Loucy (cell line): ENCODE measurements around the gene GPR156.

Experiments
- H2AFZ ChIP-seq: fragments of 200-600 bp; sonication (generic); 2 replicates; pipeline ENCODE4 v1.6.0; 2016; ENCODE audit warnings: antibody characterized with exemption, mild to moderate bottlenecking, low read length, moderate library complexity
- H3F3A ChIP-seq: fragments of 200-600 bp; 2 replicates; pipeline ENCODE4 v1.6.0; 2016; ENCODE audit warnings: antibody characterized with exemption, low read depth, mild to moderate bottlenecking
- H3K27me3 ChIP-seq: fragments of 200-600 bp; sonication (generic); 2 replicates; pipeline ENCODE4 v1.6.1; 2014; ENCODE audit warnings: low read length, mild to moderate bottlenecking; ENCODE audit not compliant: insufficient read depth, poor library complexity, severe bottlenecking
- H3K36me3 ChIP-seq: fragments of 200-600 bp; sonication (generic); 2 replicates; pipeline ENCODE4 v1.6.1; 2016; ENCODE audit warnings: low read length; ENCODE audit not compliant: insufficient read depth
- H3K4me1 ChIP-seq: fragments of 200-600 bp; sonication (generic); 2 replicates; pipeline ENCODE4 v1.5.1; 2014; ENCODE audit warnings: low read length, mild to moderate bottlenecking; ENCODE audit not compliant: insufficient read depth, poor library complexity, severe bottlenecking
- H3K4me2 ChIP-seq: fragments of 200-600 bp; sonication (generic); 2 replicates; pipeline ENCODE4 v1.6.0; 2014; ENCODE audit warnings: antibody characterized with exemption, low read length, low read depth, mild to moderate bottlenecking; ENCODE audit not compliant: poor library complexity, severe bottlenecking
- H3K4me3 ChIP-seq: fragments of 200-600 bp; sonication (generic); 2 replicates; pipeline ENCODE4 v1.5.1; 2014; ENCODE audit warnings: low read length, mild to moderate bottlenecking, mixed read lengths; ENCODE audit not compliant: poor library complexity, severe bottlenecking
- H3K79me2 ChIP-seq: fragments of 200-600 bp; sonication (generic); 2 replicates; pipeline ENCODE4 v1.6.1; 2014; ENCODE audit warnings: low read length; ENCODE audit not compliant: insufficient read depth
- H3K9ac ChIP-seq: fragments of 200-600 bp; sonication (generic); 2 replicates; pipeline ENCODE4 v1.6.0; 2014; ENCODE audit warnings: mild to moderate bottlenecking, low read depth, low read length, moderate library complexity; ENCODE audit not compliant: poor library complexity, severe bottlenecking
- H3K9me2 ChIP-seq: fragments of 200-600 bp; sonication (generic); replicated peaks from 2 replicates; pipeline ENCODE4 v1.6.1; 2016; ENCODE audit warnings: low read depth, low read length, mixed read lengths
- H3K9me3 ChIP-seq: fragments of 200-600 bp; sonication (generic); 2 replicates; pipeline ENCODE4 v1.6.1; 2014; ENCODE audit warnings: mild to moderate bottlenecking, antibody characterized with exemption, low read length, low read depth; ENCODE audit not compliant: insufficient read depth
- H4K20me1 ChIP-seq: fragments of 200-600 bp; sonication (generic); 2 replicates; pipeline ENCODE4 v1.6.0; 2014; ENCODE audit warnings: antibody characterized with exemption, low read length, mild to moderate bottlenecking; ENCODE audit not compliant: insufficient read depth, poor library complexity, severe bottlenecking
- EZH2phosphoT487 ChIP-seq: fragments of 200-600 bp; IDR thresholded peaks from 2 replicates; pipeline ENCODE4 v1.6.1; 2018; ENCODE audit warnings: antibody characterized with exemption, mild to moderate bottlenecking, moderate library complexity, borderline replicate concordance
- TF ChIP-seq, protein P1 (sequence below): fragments of 200-600 bp; sonication (generic); conservative IDR thresholded peaks from 2 replicates; pipeline ENCODE4 v1.5.1; 2014; ENCODE audit warnings: mild to moderate bottlenecking, antibody characterized with exemption, low read length

The GPR156 gene

DNA sequence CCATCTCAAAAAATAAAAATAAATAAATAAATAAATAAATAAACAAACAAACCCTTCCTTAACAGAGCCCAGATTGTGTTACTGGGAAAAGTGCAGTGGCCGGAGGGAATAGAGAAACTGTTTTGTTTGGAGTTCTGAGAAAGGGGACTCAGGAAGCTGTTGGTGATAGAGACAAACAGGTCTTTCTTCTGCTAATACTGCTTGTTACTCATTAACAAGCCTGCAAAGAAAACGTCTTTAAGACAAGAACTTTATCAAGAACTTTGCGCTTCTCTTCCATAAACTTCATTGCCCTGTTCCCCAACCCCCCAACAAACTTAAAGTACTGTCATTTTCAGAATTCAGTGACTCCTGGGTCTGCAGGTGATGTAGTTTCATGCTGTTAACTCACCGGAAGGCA, 122.0 kb downstream of the GPR156 start:
- H4K20me1 ChIP-seq, result no peaks in the 10 kb centered on the region
- no peaks in the 10 kb centered on the region for H3K9me2 ChIP-seq
- H2AFZ ChIP-seq, result no peak overlapping the region
- H3K9ac ChIP-seq, result no peak overlapping the region
- TF ChIP-seq, protein P1, sequence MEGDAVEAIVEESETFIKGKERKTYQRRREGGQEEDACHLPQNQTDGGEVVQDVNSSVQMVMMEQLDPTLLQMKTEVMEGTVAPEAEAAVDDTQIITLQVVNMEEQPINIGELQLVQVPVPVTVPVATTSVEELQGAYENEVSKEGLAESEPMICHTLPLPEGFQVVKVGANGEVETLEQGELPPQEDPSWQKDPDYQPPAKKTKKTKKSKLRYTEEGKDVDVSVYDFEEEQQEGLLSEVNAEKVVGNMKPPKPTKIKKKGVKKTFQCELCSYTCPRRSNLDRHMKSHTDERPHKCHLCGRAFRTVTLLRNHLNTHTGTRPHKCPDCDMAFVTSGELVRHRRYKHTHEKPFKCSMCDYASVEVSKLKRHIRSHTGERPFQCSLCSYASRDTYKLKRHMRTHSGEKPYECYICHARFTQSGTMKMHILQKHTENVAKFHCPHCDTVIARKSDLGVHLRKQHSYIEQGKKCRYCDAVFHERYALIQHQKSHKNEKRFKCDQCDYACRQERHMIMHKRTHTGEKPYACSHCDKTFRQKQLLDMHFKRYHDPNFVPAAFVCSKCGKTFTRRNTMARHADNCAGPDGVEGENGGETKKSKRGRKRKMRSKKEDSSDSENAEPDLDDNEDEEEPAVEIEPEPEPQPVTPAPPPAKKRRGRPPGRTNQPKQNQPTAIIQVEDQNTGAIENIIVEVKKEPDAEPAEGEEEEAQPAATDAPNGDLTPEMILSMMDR, result no peak
- no peak for TF ChIP-seq EZH2phosphoT487
- no peak overlapping the region for H3K4me3 ChIP-seq
- H3K9me3 ChIP-seq, result no peaks in the 10 kb centered on the region
- no peaks in the 10 kb centered on the region for H3K36me3 ChIP-seq
- no peaks in the 10 kb centered on the region for H3F3A ChIP-seq
- no peaks in the 10 kb centered on the region for H3K79me2 ChIP-seq
- no peak overlapping the region for H3K4me2 ChIP-seq
- no peaks in the 10 kb centered on the region for H3K27me3 ChIP-seq
- H3K4me1 ChIP-seq, result no peaks in the 10 kb centered on the region

DNA sequence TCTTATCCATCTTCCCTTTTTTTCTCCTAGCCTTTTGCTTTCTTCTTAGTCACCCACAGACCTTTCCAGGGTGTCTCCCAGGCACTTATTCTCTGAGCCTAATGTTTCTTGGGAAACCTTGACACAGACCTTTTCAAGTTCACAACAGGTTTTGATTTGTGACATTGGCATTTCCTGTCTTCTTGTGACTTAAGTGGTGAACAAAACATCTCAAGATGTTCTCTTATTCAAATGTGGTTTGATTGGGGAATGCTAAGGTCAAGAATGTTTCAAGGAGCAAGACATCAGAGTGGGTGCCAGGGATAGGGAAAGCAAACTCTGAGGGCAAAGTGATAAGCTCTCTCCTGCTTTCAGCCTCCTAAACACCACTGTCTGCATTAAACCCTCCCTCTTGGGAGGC, 122.6 kb downstream of the GPR156 start:
- no peak overlapping the region for H3K9ac ChIP-seq
- no peak overlapping the region for H3K4me3 ChIP-seq
- no peaks in the 10 kb centered on the region for H3K79me2 ChIP-seq

DNA sequence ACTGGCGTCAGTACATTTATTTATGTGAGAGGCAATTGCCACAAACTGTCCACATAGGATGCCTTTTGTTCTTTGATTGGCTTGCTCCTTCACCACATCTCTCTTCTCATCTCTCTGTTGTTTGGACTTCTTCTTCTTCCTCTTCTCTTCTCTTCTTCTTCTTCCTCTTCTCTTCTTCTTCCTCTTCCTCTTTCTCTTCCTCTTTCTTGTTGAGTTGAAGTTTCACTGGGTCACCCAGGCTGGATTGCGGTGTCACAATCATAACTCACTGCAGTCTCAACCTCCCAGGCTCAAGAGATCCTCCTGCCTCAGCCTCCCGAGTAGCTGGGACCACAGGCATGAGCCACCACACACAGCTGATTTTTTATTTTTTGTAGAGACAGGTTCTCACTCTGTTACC, 123.1 kb downstream of the GPR156 start:
- H4K20me1 ChIP-seq, result no peaks in the 10 kb centered on the region
- no peaks in the 10 kb centered on the region for H3K79me2 ChIP-seq
- no peaks in the 10 kb centered on the region for H3K9me2 ChIP-seq
- H3K4me2 ChIP-seq, result no peak overlapping the region
- H3F3A ChIP-seq, result no peaks in the 10 kb centered on the region
- H3K27me3 ChIP-seq, result no peaks in the 10 kb centered on the region
- H3K36me3 ChIP-seq, result no peaks in the 10 kb centered on the region
- no peak overlapping the region for H2AFZ ChIP-seq
- H3K4me1 ChIP-seq, result no peaks in the 10 kb centered on the region
- no peak overlapping the region for H3K4me3 ChIP-seq
- no peaks in the 10 kb centered on the region for H3K9me3 ChIP-seq
- H3K9ac ChIP-seq, result no peak overlapping the region
- TF ChIP-seq, protein P1, result no peak
- TF ChIP-seq EZH2phosphoT487, result no peak

More for the DNA sequence above, 122.6 kb downstream of the GPR156 start:
- no peaks in the 10 kb centered on the region for H3F3A ChIP-seq
- H3K4me1 ChIP-seq, result no peaks in the 10 kb centered on the region
- H3K27me3 ChIP-seq, result no peaks in the 10 kb centered on the region
- H2AFZ ChIP-seq, result no peak overlapping the region
- no peaks in the 10 kb centered on the region for H3K9me3 ChIP-seq
- H3K36me3 ChIP-seq, result no peaks in the 10 kb centered on the region
- no peaks in the 10 kb centered on the region for H4K20me1 ChIP-seq
- no peak overlapping the region for H3K4me2 ChIP-seq
- no peaks in the 10 kb centered on the region for H3K9me2 ChIP-seq
- TF ChIP-seq, protein P1, result no peak
- no peak for TF ChIP-seq EZH2phosphoT487
